COR-L47 (cell line): Measurements from ENCODE around the gene DLG2.
A peak's percentile ranks its signal among the peaks of the same experiment; 100 is the strongest.

Experiments used
- DNase-seq: peaks from one replicate; lab custom pipeline; 2025; lab: John Stamatoyannopoulos, UW

Gene DLG2

DNA sequence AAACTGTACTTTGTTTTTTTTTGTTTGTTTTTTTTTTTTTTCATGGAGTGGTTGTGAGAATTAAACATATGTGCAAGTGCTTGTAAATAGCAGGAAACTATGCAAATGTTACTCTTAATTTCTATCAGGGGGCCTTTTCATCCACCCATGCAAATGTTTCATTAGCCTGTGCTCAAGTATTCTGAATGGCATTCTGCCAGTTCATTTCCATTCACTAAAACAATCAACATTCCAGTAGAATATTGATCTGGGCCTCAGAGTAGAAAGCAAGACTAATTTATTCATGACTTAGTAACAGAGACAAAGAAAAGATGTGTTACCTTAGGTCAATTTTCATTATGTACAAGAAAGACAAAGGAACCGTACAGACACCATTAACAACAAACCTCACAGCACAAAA, 971.4 kb downstream of the DLG2 start:
- DNase-seq, result peak; percentile 10

GRCh38 chr11:84648471-84648870, 978.7 kb downstream of the DLG2 start:
- DNase-seq, result peak; percentile 22

GRCh38 chr11:84645988-84646694, 981.0 kb downstream of the DLG2 start:
- no peak for DNase-seq

- no peak for DNase-seq
Measured at GRCh38 chr11:84642500-84642899, 984.6 kb downstream of the DLG2 start.

- no peak for DNase-seq
Measured at GRCh38 chr11:84634309-84634708, 992.8 kb downstream of the DLG2 start.

- DNase-seq, result peak; percentile 77
Measured at GRCh38 chr11:84628871-84629620, 998.1 kb downstream of the DLG2 start.

DNA sequence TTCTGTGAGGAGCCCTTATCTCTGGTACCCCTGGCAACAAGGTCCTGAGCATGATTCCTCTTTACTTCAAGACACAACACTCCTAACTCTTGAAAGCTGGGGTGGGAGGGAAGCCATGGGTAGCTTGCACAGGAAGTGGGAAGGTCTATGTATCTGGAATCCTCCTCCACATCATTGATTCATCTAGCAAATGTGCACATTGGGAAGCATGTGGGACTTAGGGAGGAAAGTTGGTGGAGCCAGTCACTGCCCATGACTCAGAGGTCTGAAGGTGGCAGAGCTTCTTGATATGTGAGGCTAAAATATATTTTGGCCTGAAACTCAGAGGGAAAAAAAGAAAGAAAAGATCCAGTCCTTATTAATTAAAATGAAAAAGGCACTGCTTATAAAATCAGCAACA, 1000.9 kb downstream of the DLG2 start:
- DNase-seq, result no peak

DNA sequence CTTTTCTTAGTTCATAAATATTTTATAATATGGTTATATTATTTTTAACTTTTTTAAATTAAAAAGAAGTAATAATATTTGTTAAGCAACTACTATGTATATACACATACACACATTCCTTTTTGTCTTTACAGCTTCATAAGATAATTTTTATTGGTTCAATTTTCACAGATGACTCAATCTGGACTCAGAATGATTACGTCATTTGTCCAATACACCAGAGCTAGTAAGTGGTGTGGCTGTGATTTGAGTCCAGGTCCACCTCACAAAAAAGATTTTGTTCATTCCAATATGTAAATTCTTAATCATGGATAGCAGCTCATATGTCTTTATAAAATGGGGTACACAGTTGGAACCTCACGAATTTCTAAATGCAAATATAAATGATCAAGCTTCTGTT, 1014.5 kb downstream of the DLG2 start:
- DNase-seq, result no peak

DNA sequence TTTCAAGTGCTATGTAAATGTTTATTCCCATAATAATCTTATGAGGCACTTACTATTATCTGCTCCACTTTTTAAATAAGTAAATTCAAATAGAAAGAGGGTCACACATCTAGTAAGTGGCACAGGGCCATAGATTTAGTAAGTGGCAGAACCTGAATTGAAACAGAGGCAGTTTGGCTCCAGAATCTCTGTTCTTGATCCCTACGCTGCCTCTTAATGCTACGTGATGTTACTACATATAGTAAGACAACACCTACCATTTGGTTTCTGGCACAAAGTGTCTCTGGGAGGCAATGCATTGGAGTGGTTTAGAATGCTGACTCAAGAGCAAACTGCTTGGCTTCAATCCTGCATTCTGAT, 1018.3 kb downstream of the DLG2 start:
- no peak for DNase-seq

GRCh38 chr11:84607975-84608836, 1018.9 kb downstream of the DLG2 start:
- DNase-seq, result no peak

DNA sequence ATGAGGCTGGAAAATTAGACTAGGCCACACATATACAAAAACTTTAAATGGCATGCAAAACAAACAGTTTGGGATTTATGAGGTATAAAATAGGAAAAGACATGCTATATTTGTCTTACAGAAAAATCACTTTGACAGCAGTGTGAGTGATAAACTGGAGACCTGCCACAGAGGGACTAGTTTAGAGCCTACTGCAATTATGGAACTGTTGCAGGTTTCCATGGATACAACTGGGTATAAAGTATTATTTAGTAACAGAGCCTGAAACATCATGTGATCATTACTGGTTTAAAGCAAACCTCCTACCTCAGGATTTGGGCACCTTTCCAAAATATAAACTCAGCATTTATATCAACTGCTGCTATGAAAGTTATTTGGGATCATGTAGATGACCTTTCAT, 1032.5 kb downstream of the DLG2 start:
- peak; percentile 52 for DNase-seq

DNA sequence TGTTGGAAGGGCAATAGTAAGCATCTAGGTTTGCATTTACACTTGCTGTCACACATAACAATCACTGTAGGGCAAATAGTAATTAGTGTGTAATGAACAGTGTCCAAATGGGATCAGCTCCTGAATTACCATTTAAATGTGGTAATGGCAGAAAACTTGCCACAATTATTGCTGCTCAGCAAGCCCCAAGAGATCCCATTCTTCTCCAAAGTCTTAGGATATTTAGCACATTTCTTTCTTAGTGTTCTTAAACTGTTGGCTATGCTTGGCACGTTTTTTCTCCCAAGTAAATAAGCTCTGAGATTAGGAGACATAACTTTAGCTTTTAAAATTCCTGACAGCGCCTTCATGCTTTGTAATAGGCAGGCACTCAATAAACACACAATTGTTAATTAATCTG, 1037.0 kb downstream of the DLG2 start:
- DNase-seq, result no peak

GRCh38 chr11:84588131-84588829, 1038.9 kb downstream of the DLG2 start:
- no peak for DNase-seq

DNA sequence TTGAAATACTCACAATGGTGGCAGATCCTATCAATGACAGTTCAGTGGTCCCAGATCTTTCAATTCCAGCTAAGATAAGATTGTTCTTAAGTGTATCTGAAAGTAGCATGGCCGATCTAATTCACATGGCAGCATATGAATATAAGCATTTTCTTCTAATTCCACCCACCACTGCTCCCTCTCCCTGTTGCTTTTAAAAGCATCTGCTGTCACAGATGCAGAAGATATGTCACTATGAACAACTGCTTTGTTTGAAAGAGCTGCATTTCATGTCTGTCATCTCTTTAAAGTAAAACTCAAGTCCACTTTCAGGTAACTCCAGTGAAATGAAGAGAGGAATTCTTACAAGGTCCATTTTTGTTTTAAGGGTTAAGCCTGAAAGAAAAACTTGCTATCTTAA, 1044.0 kb downstream of the DLG2 start:
- DNase-seq, result no peak

GRCh38 chr11:84581083-84581482, 1046.1 kb downstream of the DLG2 start:
- no peak for DNase-seq

DNA sequence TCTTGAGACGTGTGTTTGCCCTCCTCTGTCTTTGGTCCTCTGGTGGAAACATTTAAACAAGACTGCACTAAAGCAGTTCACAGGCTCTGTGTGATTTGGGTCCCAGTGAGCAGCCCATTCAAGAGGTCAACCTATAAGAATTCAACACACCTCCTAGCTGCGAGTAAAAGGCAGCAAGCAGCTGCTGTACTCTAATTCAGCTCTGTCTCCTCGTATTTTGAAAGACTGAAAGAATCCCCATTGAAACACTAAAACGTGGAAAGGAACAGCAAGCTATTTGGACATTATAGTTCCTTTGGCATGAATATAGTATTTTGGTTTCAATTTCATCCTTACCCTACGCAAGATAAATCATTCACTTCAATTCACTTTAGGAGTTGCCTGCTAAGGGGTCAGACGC, 1046.7 kb downstream of the DLG2 start:
- DNase-seq, result no peak

- no peak for DNase-seq
Measured at GRCh38 chr11:84573868-84574267, 1053.3 kb downstream of the DLG2 start.

- no peak for DNase-seq
Measured at GRCh38 chr11:84566671-84567070, 1060.5 kb downstream of the DLG2 start.

GRCh38 chr11:84564867-84565184, 1062.3 kb downstream of the DLG2 start:
- DNase-seq, result no peak

GRCh38 chr11:84564180-84564866, 1062.8 kb downstream of the DLG2 start:
- DNase-seq, result no peak

DNA sequence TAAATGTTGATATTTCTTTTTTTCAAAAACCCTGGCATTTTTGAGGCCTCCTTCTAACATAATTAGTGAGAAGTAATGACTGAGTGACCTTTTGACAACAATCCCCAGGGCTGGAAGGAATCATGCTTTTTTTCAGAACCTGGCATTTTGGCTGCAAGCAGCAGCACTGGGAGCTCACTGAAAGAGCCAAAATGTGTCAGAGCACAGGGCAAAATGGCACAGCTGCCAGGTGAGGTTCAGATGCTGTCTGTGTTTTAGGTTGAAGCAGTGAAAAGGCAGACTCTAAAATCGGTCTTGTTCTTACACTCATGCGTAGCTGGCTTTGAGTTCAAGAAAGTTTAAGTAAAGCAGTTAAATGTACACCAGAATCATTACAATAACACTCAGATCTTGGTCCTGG, 1063.8 kb downstream of the DLG2 start:
- DNase-seq, result no peak

- no peak for DNase-seq
Measured at GRCh38 chr11:84560206-84560605, 1066.9 kb downstream of the DLG2 start.
